Measurements from ENCODE around the gene PRKN.
"Not testable (repeated sequence)": the region's sequence is repeated elsewhere in the genome, so short reads cannot be mapped to it uniquely, and the experiment has no call there.

PRKN gene

DNA sequence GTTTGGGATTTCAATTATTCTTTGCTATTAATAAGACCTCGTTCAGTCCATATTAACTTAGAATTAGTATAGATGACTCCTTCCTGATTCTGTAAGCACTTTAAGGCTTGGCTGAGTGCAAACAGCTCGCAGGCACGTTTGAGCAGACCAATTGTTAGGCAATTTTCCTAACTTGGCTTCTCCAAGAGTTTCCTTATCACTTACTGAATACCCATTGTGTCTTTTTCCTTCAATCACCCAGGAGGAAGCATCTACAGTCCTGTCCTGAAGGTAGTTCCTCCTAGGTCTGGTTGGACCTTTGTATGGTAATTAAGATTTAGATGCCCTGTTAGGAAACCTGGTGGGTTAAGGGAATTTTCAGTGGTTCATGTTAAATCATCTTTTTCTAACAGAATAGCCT lies 1414.1 kb downstream of the PRKN start:
- DNase-seq (ENCODE audit: low read depth) = not testable (repeated sequence)

DNA sequence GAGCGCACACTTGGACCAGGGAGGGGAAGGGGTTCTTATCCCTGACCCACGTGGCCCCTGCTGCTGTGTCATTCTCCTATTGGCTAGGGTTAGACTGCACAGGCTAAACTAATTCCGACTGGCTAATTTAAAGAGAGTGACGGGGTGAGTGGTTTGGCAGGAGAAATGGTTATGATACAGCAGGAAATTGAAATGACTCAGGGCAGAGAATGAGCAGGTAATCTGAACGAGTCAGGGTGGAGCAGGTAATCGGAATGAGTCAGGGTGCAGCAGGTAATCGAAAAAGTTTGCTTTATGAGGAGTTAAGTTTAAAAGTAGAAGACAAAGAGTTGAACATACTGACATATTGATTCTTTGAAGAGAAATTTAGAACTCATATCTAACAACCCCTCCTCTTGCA lies 1417.8 kb downstream of the PRKN start:
- DNase-seq (ENCODE audit: low read depth) = not testable (repeated sequence)

DNA sequence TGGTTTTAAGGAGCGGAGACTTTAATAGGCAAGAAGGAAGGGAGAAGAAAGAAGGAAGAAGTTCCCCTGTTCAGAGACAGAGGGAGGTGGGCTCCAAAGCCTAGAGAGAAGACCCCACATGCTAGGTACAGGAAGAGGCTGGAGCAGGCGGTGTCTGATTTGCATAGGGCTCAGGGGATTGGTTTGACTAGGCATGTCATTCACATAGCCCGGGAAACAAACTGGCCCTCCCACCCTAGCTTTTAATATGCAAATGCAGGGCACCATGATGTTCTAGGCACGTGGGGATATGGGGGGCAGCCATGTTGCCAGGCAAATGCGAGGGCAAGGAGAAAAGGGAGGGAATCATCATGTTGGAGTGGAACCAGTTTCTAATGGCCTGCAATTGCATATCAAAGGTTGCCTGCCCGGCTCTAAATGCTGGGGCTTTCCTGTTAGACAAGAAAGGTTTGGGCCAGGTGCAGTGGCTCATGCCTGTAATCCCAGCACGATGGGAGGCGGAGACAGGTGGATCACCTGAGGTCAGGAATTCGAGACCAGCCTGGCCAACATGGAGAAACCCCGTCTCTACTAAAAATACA lies 1419.4 kb downstream of the PRKN start:
- DNase-seq (ENCODE audit: low read depth) = no peak

- no peak for DNase-seq (ENCODE audit: low read depth)
These were observed 1421.7 kb downstream of the PRKN start for GRCh38 chr6:161305860-161306259.

DNA sequence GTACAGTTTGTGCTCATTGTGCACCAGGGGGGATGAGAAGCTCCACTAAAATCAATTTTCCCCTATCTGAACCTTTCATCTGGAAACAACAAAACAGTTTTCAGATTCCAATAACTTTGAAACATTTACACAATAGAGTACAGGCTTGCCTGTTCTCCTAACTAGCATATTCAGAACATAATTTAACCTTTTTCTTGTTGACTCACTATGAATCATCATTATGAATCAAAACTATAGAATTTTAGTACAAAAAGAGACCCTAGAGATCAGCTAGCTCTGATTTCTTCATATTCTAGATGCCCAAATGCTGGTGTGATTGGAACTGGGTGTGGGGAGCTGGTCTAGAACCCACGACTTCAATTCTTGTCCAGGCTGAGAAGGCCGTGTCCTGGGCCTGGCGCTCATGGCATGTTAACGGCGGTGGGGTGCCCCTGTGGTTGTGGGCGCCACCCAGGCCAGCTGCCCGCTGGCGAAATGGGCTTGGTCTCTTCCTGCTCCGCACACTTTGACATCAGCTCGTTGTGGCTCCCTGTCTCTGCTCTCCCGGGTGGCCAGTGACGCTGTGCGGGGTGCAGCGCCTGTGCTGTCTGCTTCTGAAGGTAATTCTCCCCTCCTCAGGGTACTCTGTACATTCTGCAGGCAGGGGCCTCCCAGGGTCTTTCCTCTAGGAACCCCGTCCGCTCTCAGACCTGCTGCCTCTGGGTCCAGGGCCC lies 1423.8 kb downstream of the PRKN start:
- DNase-seq (ENCODE audit: low read depth) = peak; percentile 24

- no peak for DNase-seq (ENCODE audit: low read depth)
These were observed 1424.6 kb downstream of the PRKN start for GRCh38 chr6:161302949-161303348.

DNA sequence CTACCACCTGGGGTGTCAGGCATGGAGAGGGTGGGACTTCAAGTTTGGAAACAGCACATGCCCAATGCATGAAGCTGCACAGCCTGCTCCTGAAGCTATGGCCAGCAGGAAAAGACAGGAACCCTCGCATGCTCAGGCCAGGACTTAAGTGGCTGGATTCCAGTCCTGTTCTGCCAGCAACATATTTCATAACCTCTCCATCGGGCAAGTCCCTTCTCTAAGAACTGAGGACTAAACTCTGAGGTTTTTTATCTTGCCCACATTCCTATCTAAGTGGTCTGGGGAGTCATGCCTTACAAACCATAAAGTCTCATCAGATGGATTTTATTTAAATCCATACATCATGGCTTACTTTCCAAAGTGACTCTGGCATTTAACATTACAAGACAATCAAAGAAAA lies 1426.2 kb downstream of the PRKN start:
- DNase-seq (ENCODE audit: low read depth) = peak; percentile 48

- no peak for DNase-seq (ENCODE audit: low read depth)
These were observed 1426.7 kb downstream of the PRKN start for GRCh38 chr6:161300823-161301222.

DNA sequence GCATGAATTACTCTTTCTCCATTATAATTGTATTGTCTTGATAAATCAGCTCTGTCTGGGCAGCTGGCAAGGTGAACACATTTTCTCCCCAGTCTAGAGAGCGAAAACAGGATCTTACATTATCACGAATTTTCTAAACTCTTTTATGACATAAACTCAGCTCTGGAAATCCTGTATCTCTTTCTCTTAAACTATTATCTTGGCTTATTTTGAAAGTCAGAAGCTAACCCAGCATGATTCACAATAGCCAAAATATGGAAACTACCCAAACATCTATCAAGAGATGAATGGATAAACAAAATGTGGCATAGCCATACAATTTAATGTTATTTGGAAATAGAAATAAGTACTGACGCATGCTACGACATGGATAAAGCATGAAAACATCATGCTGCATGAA lies 1427.8 kb downstream of the PRKN start:
- DNase-seq (ENCODE audit: low read depth) = no peak

Measured in non-pigmented ciliary epithelial cell (primary cell).